NCI-H128 (cell line): ENCODE measurements around the gene BLCAP.
"Not testable (repeated sequence)": the region's sequence is repeated elsewhere in the genome, so short reads cannot be mapped to it uniquely, and the experiment has no call there.

Experiments used
- DNase-seq: peaks from one replicate; lab custom pipeline; 2025; ENCODE audit not compliant: unreplicated experiment; lab: John Stamatoyannopoulos, UW

Gene BLCAP

GRCh38 chr20:37527638-37528445 lies at the start of gene BLCAP:
BLCAP (minus strand) TSS chr20:37527876; CDS start chr20:37519174, 8,702 bp downstream.
- DNase-seq = peak; percentile 96

- DNase-seq = not testable (repeated sequence)
These were observed 49.8 kb upstream of the BLCAP start for GRCh38 chr20:37577436-37577835.

- no peak for DNase-seq
These were observed 49.2 kb upstream of the BLCAP start for GRCh38 chr20:37576911-37577310.

GRCh38 chr20:37575884-37576283 lies 48.2 kb upstream of the BLCAP start:
- no peak for DNase-seq

- DNase-seq = no peak
These were observed 46.7 kb upstream of the BLCAP start for GRCh38 chr20:37574199-37574890.

GRCh38 chr20:37573626-37574198 lies 46.0 kb upstream of the BLCAP start:
- no peak for DNase-seq

GRCh38 chr20:37571033-37571432 lies 43.4 kb upstream of the BLCAP start:
- no peak for DNase-seq

- no peak for DNase-seq
These were observed 42.7 kb upstream of the BLCAP start for GRCh38 chr20:37570419-37570818.

GRCh38 chr20:37567671-37568588 lies 40.3 kb upstream of the BLCAP start:
- DNase-seq = peak; percentile 20

- DNase-seq = no peak
These were observed 39.6 kb upstream of the BLCAP start for GRCh38 chr20:37567331-37567665.

GRCh38 chr20:37566590-37567330 lies 39.1 kb upstream of the BLCAP start:
- DNase-seq = no peak

GRCh38 chr20:37565134-37565811 lies 37.6 kb upstream of the BLCAP start:
- no peak for DNase-seq

- peak; percentile 42 for DNase-seq
These were observed 36.9 kb upstream of the BLCAP start for GRCh38 chr20:37564388-37565133.

GRCh38 chr20:37564016-37564387 lies 36.3 kb upstream of the BLCAP start:
- DNase-seq = no peak

GRCh38 chr20:37562695-37563480 lies 35.2 kb upstream of the BLCAP start:
- DNase-seq = no peak

- no peak for DNase-seq
These were observed 33.0 kb upstream of the BLCAP start for GRCh38 chr20:37560629-37561028.

GRCh38 chr20:37559312-37560027 lies 31.8 kb upstream of the BLCAP start:
- DNase-seq = no peak

GRCh38 chr20:37558779-37559178 lies 31.1 kb upstream of the BLCAP start:
- no peak for DNase-seq
